HepG2 (cell line): ENCODE data around the gene STN1. TPM values are rescaled to one million over a fixed set of nuclear protein-coding genes. Genes with fewer than 3 reads are reported as not detected.

Experiments used
- CHCHD3 ChIP-seq: sonication (generic); formaldehyde crosslinking; IDR thresholded peaks from 2 replicates; pipeline ENCODE4 v1.8.0; 2022; ENCODE audit warnings: mild to moderate bottlenecking, missing genetic modification reagents, moderate library complexity
- GZF1 ChIP-seq: sonication (generic); formaldehyde crosslinking; IDR thresholded peaks from 2 replicates; pipeline ENCODE4 v1.5.1; 2020; ENCODE audit warnings: mild to moderate bottlenecking, missing genetic modification reagents
- KLF16 ChIP-seq, 2 experiments: sonication (generic) in 1 of 2; formaldehyde crosslinking in 1 of 2; IDR thresholded peaks; 2 replicates each; pipeline versions ENCODE4 v1.6.1 to v1.8.0; 2016 to 2023; ENCODE audit warnings: missing genetic modification reagents in 2 of 2, missing compliant biosample characterization in 1 of 2
- KMT2B ChIP-seq: IDR thresholded peaks from 2 replicates; pipeline ENCODE4 v1.6.1; 2016; ENCODE audit warnings: missing genetic modification reagents, missing compliant biosample characterization
- MAFG ChIP-seq: sonication (generic); formaldehyde crosslinking; IDR thresholded peaks from 2 replicates; pipeline ENCODE4 v1.5.1; 2020; ENCODE audit warnings: mild to moderate bottlenecking, missing genetic modification reagents
- MEF2D ChIP-seq: sonication (generic); formaldehyde crosslinking; IDR thresholded peaks from 2 replicates; pipeline ENCODE4 v1.5.1; 2020; ENCODE audit warnings: mild to moderate bottlenecking, missing genetic modification reagents
- MTA3 ChIP-seq: sonication (generic); formaldehyde crosslinking; IDR thresholded peaks from 2 replicates; pipeline ENCODE4 v1.4.0; 2020; ENCODE audit warnings: missing genetic modification reagents
- NR2F6 ChIP-seq, 2 experiments: IDR thresholded peaks; 2 replicates each; pipeline ENCODE4 v1.6.1; 2016; ENCODE audit warnings: antibody characterized with exemption in 1 of 2, mild to moderate bottlenecking in 1 of 2
- POLR2G ChIP-seq: fragments of 200-400 bp; formaldehyde crosslinking; IDR thresholded peaks from 2 replicates; pipeline ENCODE4 v1.6.1; 2018; ENCODE audit warnings: mild to moderate bottlenecking, low read depth, low read length, moderate library complexity
- SRSF9 ChIP-seq: fragments of 200-400 bp; formaldehyde crosslinking; IDR thresholded peaks from 2 replicates; pipeline ENCODE4 v1.6.1; 2018; ENCODE audit warnings: borderline replicate concordance, mild to moderate bottlenecking, low read depth, low read length; ENCODE audit not compliant: insufficient read depth, poor library complexity, severe bottlenecking
- YY1 ChIP-seq: IDR thresholded peaks from 2 replicates; pipeline ENCODE4 v1.6.1; 2011; ENCODE audit warnings: low read length, low read depth, moderate library complexity, mild to moderate bottlenecking; ENCODE audit not compliant: insufficient read depth, insufficient replicate concordance
- ZFY ChIP-seq: sonication (generic); formaldehyde crosslinking; IDR thresholded peaks from 2 replicates; pipeline ENCODE4 v1.4.0; 2020; ENCODE audit warnings: missing genetic modification reagents
- ZNF3 ChIP-seq: IDR thresholded peaks from 2 replicates; pipeline ENCODE4 v1.7.0; 2017; ENCODE audit warnings: inconsistent platforms
- ZNF557 ChIP-seq: sonication (generic); formaldehyde crosslinking; IDR thresholded peaks from 2 replicates; pipeline ENCODE4 v1.4.0; 2020; ENCODE audit warnings: missing genetic modification reagents
- ZNF572 ChIP-seq: sonication (generic); formaldehyde crosslinking; IDR thresholded peaks from 2 replicates; pipeline ENCODE4 v1.5.1; 2020; ENCODE audit warnings: mild to moderate bottlenecking, missing genetic modification reagents
- ZNF777 ChIP-seq: sonication (generic); formaldehyde crosslinking; IDR thresholded peaks from 2 replicates; pipeline ENCODE4 v1.4.0; 2020; ENCODE audit warnings: missing genetic modification reagents
- polyA plus RNA-seq, 8 experiments: library from polyadenylated mRNA; depleted of rRNA in 3 of 8; stranded (reverse) in 7 of 8; unstranded in 1 of 8; fragments of >200 nt; fragmentation: Illumina TruSeq in 4 of 8; extraction: Trizol in 4 of 8; gene quantifications; 2 replicates each; pipeline versions ENCODE4 v1.2.1 to v1.2.3, GENCODE V29; 2011 to 2016; ENCODE audit warnings: low read depth in 4 of 8, missing spikeins in 1 of 8, mixed read lengths in 1 of 8; ENCODE audit not compliant: insufficient read depth in 1 of 8
- total RNA-seq, 5 experiments: library from RNA; depleted of rRNA; stranded (reverse); fragments of >200 nt; fragmentation: Illumina TruSeq; extraction: Trizol; gene quantifications; 2 replicates each; pipeline ENCODE4 v1.2.3, GENCODE V29; 2016; ENCODE audit warnings: low read depth in 1 of 5
- TF ChIP-seq, protein P1 (sequence below), 2 experiments: IDR thresholded peaks; 2 replicates each; pipeline ENCODE4 v1.6.1; 2011 to 2012; ENCODE audit warnings: low read length in 2 of 2, borderline replicate concordance in 1 of 2, low read depth in 1 of 2, mild to moderate bottlenecking in 1 of 2, moderate library complexity in 1 of 2
- TF ChIP-seq, protein P2 (sequence below): sonication (generic); formaldehyde crosslinking; IDR thresholded peaks from 2 replicates; pipeline ENCODE4 v1.4.0; 2020; ENCODE audit warnings: missing genetic modification reagents
- TF ChIP-seq, protein P3 (sequence below): sonication (generic); formaldehyde crosslinking; IDR thresholded peaks from 2 replicates; pipeline ENCODE4 v1.5.0; 2020; ENCODE audit warnings: missing genetic modification reagents
- TF ChIP-seq, protein P4 (sequence below): sonication (generic); formaldehyde crosslinking; IDR thresholded peaks from 2 replicates; pipeline ENCODE4 v1.4.0; 2020; ENCODE audit warnings: missing genetic modification reagents

STN1 gene
- total and polyA plus RNA-seq, 2 of the 13 experiments (the other 11 are each of a cell fraction or from before 2014, with no cell fraction given), result 17.6 to 22.7 TPM

DNA sequence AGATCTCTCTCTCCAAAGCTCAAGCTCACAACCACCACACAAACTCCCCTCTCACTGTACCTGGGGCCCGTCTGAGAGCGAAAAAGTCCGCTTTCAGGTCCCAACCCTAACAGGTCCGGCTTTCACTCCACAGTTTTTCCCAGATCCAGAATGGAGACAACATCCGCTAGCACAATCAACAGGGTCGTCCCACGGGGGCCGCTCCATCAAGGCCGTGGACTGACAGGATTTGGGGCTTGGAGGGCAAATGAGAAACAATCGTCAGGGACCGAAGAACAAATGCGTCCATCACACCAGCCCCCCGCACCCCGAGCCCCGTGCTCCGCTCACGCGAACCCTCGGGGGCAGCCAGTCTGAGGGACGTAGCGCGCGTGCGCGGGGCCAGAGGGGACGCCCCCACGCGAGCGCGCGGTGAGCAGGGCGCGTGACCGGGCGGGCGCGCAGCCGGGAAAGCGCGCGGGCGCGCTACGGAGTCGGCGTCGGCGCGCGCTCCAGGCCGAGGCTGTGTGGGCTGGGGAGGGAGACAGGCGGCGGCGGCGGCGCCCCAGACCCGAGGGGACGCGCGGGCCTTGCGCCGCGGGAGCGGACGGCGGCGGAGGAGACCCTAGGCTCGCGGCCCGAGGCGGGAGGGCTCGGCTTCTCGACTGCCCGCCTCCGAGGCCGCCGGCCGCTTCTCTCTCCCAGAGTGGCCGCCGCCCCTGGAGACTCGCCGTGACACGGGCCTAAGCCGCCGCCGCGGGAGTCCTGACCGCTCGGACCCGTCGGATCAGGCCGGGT lies 48.9 kb upstream of the STN1 start, which contains the start of gene SLK (continued):
- TF ChIP-seq, protein P1, sequence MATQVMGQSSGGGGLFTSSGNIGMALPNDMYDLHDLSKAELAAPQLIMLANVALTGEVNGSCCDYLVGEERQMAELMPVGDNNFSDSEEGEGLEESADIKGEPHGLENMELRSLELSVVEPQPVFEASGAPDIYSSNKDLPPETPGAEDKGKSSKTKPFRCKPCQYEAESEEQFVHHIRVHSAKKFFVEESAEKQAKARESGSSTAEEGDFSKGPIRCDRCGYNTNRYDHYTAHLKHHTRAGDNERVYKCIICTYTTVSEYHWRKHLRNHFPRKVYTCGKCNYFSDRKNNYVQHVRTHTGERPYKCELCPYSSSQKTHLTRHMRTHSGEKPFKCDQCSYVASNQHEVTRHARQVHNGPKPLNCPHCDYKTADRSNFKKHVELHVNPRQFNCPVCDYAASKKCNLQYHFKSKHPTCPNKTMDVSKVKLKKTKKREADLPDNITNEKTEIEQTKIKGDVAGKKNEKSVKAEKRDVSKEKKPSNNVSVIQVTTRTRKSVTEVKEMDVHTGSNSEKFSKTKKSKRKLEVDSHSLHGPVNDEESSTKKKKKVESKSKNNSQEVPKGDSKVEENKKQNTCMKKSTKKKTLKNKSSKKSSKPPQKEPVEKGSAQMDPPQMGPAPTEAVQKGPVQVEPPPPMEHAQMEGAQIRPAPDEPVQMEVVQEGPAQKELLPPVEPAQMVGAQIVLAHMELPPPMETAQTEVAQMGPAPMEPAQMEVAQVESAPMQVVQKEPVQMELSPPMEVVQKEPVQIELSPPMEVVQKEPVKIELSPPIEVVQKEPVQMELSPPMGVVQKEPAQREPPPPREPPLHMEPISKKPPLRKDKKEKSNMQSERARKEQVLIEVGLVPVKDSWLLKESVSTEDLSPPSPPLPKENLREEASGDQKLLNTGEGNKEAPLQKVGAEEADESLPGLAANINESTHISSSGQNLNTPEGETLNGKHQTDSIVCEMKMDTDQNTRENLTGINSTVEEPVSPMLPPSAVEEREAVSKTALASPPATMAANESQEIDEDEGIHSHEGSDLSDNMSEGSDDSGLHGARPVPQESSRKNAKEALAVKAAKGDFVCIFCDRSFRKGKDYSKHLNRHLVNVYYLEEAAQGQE (IDR thresholded peaks at IDR 0.05; ENCODE audit: borderline replicate concordance in 1 of 2, low read depth in 1 of 2, low read length in 2 of 2), result no peak
- TF ChIP-seq KMT2B (CRISPR knock-in tag) (peak; percentile 69; the same call in 1 of the 2 replicates), MEF2D (CRISPR knock-in tag) (peak; percentile 60; the same call in 1 of the 2 replicates), CHCHD3 (CRISPR knock-in tag) (no peak), SRSF9 (no peak), KLF16 (CRISPR knock-in tag; IDR thresholded peaks at IDR 0.05) (peak in 1 of 2 experiments; percentile 64; a peak in 1 of 4 replicates), GZF1 (CRISPR knock-in tag) (0 out of 2 replicates have a peak, but pooled peaks have one; percentile 53), ZNF777 (CRISPR knock-in tag) (peak; percentile 99), POLR2G (peak; percentile 82), MAFG (CRISPR knock-in tag) (no peak), YY1 (peak; percentile 48), MTA3 (no peak), ZNF557 (CRISPR knock-in tag) (no peak), ZNF572 (no peak), ZFY (CRISPR knock-in tag) (peak; percentile 88), NR2F6 (IDR thresholded peaks at IDR 0.05) (0 out of 2 replicates have a peak, but pooled peaks have one; percentile 26), NR2F6 (CRISPR knock-in tag; IDR thresholded peaks at IDR 0.05) (peak; percentile 4; the same call in 1 of the 2 replicates), ZNF3 (no peak)
- TF ChIP-seq, protein P2, sequence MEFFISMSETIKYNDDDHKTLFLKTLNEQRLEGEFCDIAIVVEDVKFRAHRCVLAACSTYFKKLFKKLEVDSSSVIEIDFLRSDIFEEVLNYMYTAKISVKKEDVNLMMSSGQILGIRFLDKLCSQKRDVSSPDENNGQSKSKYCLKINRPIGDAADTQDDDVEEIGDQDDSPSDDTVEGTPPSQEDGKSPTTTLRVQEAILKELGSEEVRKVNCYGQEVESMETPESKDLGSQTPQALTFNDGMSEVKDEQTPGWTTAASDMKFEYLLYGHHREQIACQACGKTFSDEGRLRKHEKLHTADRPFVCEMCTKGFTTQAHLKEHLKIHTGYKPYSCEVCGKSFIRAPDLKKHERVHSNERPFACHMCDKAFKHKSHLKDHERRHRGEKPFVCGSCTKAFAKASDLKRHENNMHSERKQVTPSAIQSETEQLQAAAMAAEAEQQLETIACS (CRISPR knock-in tag), result peak; percentile 97
- TF ChIP-seq, protein P3, sequence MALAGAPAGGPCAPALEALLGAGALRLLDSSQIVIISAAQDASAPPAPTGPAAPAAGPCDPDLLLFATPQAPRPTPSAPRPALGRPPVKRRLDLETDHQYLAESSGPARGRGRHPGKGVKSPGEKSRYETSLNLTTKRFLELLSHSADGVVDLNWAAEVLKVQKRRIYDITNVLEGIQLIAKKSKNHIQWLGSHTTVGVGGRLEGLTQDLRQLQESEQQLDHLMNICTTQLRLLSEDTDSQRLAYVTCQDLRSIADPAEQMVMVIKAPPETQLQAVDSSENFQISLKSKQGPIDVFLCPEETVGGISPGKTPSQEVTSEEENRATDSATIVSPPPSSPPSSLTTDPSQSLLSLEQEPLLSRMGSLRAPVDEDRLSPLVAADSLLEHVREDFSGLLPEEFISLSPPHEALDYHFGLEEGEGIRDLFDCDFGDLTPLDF (CRISPR knock-in tag), result no peak
- TF ChIP-seq, protein P4, sequence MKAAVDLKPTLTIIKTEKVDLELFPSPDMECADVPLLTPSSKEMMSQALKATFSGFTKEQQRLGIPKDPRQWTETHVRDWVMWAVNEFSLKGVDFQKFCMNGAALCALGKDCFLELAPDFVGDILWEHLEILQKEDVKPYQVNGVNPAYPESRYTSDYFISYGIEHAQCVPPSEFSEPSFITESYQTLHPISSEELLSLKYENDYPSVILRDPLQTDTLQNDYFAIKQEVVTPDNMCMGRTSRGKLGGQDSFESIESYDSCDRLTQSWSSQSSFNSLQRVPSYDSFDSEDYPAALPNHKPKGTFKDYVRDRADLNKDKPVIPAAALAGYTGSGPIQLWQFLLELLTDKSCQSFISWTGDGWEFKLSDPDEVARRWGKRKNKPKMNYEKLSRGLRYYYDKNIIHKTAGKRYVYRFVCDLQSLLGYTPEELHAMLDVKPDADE (CRISPR knock-in tag), result no peak
